ENCODE data around the gene JMJD4. TPM values are rescaled to one million over a fixed set of nuclear protein-coding genes. Genes with fewer than 3 reads are reported as not detected.

Gene JMJD4
- total and polyA plus RNA-seq, 9 of the 15 experiments (the other 6 are each of a cell fraction or from before 2014, with no cell fraction given), result 1.4 to 42.6 (median 29.2) TPM

DNA sequence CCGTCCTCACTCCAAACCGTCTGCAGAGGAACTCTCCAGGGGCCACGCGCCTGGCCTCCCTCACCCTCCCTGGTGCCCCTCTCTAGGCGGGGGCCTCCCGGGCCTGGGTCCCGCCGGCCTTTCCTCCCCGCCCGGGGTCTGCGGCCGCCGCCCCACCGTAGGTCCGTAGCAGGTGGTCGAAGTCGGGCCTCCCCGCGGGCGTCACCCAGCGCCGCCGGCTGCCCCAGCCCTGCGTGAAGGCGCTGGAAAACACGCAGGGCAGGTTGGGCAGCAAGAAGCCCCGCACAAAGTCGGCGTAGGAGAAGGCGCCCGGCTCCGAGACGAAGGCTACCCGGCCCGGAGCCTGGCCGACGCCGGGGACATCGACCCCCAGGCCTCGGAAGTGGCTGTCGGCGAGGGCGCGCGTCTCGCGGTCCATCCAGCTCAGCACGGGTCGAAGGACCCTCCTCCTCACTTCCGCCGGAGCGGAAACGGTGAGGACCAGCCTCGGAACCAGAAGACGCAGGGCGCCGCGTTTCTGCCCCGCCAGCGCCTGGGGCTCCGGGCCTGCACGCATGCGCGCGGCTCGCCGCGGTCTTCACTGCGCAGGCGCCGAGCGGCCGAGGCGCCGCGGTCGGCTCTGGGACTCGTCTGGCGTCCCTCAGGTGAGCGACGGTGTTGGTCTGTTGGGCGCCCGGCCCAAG is at the start of gene JMJD4, which contains the start of gene SNAP47 (continued):
- TF ChIP-seq, protein P1, sequence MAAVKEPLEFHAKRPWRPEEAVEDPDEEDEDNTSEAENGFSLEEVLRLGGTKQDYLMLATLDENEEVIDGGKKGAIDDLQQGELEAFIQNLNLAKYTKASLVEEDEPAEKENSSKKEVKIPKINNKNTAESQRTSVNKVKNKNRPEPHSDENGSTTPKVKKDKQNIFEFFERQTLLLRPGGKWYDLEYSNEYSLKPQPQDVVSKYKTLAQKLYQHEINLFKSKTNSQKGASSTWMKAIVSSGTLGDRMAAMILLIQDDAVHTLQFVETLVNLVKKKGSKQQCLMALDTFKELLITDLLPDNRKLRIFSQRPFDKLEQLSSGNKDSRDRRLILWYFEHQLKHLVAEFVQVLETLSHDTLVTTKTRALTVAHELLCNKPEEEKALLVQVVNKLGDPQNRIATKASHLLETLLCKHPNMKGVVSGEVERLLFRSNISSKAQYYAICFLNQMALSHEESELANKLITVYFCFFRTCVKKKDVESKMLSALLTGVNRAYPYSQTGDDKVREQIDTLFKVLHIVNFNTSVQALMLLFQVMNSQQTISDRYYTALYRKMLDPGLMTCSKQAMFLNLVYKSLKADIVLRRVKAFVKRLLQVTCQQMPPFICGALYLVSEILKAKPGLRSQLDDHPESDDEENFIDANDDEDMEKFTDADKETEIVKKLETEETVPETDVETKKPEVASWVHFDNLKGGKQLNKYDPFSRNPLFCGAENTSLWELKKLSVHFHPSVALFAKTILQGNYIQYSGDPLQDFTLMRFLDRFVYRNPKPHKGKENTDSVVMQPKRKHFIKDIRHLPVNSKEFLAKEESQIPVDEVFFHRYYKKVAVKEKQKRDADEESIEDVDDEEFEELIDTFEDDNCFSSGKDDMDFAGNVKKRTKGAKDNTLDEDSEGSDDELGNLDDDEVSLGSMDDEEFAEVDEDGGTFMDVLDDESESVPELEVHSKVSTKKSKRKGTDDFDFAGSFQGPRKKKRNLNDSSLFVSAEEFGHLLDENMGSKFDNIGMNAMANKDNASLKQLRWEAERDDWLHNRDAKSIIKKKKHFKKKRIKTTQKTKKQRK (IDR thresholded peaks at IDR 0.05; ENCODE audit: borderline replicate concordance, low read depth, low read length), result no peak
- peak in 1 of 2 experiments; percentile 88; a peak in 2 of 4 replicates for TF ChIP-seq HDAC1 (IDR thresholded peaks at IDR 0.05)
- peak; percentile 93 for TF ChIP-seq DIDO1 (tag; IDR thresholded peaks at IDR 0.05; ENCODE audit: low read depth)
- peak; percentile 97 for TF ChIP-seq XRCC5 (IDR thresholded peaks at IDR 0.05; ENCODE audit: low read depth, low read length)
- no peak for TF ChIP-seq ZNF780A (CRISPR knock-in tag; IDR thresholded peaks at IDR 0.05)
- TF ChIP-seq SMC3 (conservative IDR thresholded peaks at IDR 0.05; ENCODE audit: insufficient read depth, low read depth, low read length), result 0 out of 2 replicates have a peak, but pooled peaks have one; percentile 14
- peak; percentile 53 to 58; a peak in 2 of 4 replicates for TF ChIP-seq SIX5 (IDR thresholded peaks at IDR 0.05; ENCODE audit: borderline replicate concordance in 1 of 2, insufficient read depth in 1 of 2, low read depth in 1 of 2, low read length in 2 of 2)
- TF ChIP-seq ZNF224 (CRISPR knock-in tag; IDR thresholded peaks at IDR 0.05), result no peak
- peak; percentile 20; the same call in 1 of the 2 replicates for TF ChIP-seq DEAF1 (CRISPR knock-in tag; IDR thresholded peaks at IDR 0.05)
- TF ChIP-seq ARID1B (IDR thresholded peaks at IDR 0.05), result no peak
- no peak for TF ChIP-seq FOXO4 (CRISPR knock-in tag; IDR thresholded peaks at IDR 0.05)
- TF ChIP-seq MAZ (CRISPR knock-in tag; conservative IDR thresholded peaks at IDR 0.05 in 1 of 2, IDR thresholded peaks at IDR 0.05 in 1 of 2), result peak; percentile 87 to 95; a peak in 3 of 4 replicates
- TF ChIP-seq, protein P2, sequence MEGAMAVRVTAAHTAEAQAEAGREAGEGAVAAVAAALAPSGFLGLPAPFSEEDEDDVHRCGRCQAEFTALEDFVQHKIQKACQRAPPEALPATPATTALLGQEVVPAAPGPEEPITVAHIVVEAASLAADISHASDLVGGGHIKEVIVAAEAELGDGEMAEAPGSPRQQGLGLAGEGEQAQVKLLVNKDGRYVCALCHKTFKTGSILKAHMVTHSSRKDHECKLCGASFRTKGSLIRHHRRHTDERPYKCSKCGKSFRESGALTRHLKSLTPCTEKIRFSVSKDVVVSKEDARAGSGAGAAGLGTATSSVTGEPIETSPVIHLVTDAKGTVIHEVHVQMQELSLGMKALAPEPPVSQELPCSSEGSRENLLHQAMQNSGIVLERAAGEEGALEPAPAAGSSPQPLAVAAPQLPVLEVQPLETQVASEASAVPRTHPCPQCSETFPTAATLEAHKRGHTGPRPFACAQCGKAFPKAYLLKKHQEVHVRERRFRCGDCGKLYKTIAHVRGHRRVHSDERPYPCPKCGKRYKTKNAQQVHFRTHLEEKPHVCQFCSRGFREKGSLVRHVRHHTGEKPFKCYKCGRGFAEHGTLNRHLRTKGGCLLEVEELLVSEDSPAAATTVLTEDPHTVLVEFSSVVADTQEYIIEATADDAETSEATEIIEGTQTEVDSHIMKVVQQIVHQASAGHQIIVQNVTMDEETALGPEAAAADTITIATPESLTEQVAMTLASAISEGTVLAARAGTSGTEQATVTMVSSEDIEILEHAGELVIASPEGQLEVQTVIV (CRISPR knock-in tag; IDR thresholded peaks at IDR 0.05; ENCODE audit: borderline replicate concordance), result no peak
- peak in 1 of 2 experiments; percentile 100; a peak in 2 of 4 replicates for TF ChIP-seq TRIM24 (IDR thresholded peaks at IDR 0.05)
- peak; percentile 53; the same call in 1 of the 2 replicates for TF ChIP-seq EP300 (IDR thresholded peaks at IDR 0.05; ENCODE audit: low read length)
- TF ChIP-seq RBFOX2 (IDR thresholded peaks at IDR 0.05; ENCODE audit: low read depth, low read length), result peak; percentile 91
- no peak for TF ChIP-seq ZNF274 (IDR thresholded peaks at IDR 0.05; ENCODE audit: borderline replicate concordance, low read depth, low read length)
- no peak for TF ChIP-seq TEAD2 (tag; IDR thresholded peaks at IDR 0.05)
